H4 (cell line): ENCODE measurements around the gene ANTKMT. TPM values are rescaled to one million over a fixed set of nuclear protein-coding genes. Genes with fewer than 3 reads are reported as not detected.
"Not testable (repeated sequence)": the region's sequence is repeated elsewhere in the genome, so short reads cannot be mapped to it uniquely, and the experiment has no call there.

ENCODE experiments used
- DNase-seq: peaks from one replicate; pipeline ENCODE4 v3.0.0-alpha.2; 2015; ENCODE audit warnings: low spot score
- total RNA-seq: library from RNA; depleted of rRNA; stranded (reverse); fragments of >200 nt; shearing (Covaris generic); gene quantifications from 2 replicates; pipeline ENCODE4 v1.2.3, GENCODE V29; 2014

Gene ANTKMT
- total RNA-seq, 1 experiment from 2014 or later: 10.9 TPM

DNA sequence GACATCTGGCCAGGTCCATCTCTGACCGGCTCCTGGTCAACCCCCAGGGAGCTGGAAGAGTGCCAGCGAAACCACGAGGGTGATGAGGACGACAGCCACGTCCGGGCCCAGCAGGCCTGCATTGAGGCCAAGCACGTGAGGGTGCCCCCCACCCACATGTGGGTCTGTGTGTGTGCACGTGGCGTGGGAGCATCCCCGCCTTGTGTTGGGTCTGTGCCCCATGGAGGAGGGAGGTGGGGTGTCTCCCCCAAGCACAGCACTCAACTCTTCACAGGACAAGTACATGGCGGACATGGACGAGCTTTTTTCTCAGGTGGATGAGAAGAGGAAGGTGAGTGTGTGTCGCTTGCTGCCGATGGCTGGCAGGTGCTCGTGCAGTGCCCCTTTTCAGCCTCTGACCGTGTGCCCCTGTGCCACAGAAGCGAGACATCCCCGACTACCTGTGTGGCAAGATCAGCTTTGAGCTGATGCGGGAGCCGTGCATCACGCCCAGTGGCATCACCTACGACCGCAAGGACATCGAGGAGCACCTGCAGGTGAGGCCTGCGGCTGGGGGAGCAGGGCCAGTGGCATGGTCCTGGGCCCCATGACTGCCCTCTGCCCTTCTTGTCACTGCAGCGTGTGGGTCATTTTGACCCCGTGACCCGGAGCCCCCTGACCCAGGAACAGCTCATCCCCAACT, 39.1 kb upstream of the ANTKMT start:
- no peak for DNase-seq

- no peak for DNase-seq
Measured at GRCh38 chr16:682493-683395, 38.2 kb upstream of the ANTKMT start.

GRCh38 chr16:683396-684070, 37.4 kb upstream of the ANTKMT start:
- no peak for DNase-seq

DNA sequence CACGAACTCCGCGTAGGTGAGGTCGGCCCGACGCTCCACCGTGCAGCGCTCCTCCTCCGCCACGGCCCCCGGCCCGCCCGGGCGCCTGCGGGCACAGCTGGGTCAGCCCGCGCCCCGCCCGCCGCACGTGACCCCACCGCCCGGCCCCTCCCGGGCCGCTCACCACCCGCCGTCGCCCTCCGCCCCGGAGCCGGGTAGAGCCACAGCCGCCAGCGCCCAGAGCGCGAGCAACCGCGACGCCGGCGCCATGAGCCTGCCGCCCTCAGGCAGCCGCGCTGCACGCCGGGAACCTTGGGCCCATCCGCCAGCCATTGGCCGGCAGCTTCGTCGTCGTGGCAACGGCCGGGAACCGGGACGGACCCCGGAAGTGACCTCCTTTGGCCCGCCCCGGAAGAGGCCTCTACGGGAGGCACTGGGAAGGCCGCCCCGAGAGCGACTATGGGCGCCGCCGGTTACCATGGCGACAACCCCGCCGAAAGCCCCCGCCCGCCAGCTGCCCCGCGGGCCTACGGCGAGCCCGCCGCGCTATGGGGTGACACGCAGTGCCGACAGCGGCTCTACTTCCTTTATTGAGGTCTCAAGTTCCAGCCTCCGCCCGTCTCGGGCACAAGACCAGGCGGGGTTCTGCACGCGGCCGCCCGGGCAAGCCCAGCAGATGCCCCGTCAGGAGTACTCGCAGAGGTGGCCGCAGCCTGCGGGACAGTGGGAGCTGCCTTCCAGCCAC, 36.7 kb upstream of the ANTKMT start, which contains the start of gene JMJD8:
TSS of gene JMJD8 (minus strand) at position 264 of the 724 bp plus-strand sequence. CDS start at position 249, 15 bp downstream.
- DNase-seq: peak; percentile 66

GRCh38 chr16:684961-685696, 35.8 kb upstream of the ANTKMT start:
- DNase-seq: no peak

GRCh38 chr16:685967-686366, 35.0 kb upstream of the ANTKMT start:
- peak; percentile 55 for DNase-seq

DNA sequence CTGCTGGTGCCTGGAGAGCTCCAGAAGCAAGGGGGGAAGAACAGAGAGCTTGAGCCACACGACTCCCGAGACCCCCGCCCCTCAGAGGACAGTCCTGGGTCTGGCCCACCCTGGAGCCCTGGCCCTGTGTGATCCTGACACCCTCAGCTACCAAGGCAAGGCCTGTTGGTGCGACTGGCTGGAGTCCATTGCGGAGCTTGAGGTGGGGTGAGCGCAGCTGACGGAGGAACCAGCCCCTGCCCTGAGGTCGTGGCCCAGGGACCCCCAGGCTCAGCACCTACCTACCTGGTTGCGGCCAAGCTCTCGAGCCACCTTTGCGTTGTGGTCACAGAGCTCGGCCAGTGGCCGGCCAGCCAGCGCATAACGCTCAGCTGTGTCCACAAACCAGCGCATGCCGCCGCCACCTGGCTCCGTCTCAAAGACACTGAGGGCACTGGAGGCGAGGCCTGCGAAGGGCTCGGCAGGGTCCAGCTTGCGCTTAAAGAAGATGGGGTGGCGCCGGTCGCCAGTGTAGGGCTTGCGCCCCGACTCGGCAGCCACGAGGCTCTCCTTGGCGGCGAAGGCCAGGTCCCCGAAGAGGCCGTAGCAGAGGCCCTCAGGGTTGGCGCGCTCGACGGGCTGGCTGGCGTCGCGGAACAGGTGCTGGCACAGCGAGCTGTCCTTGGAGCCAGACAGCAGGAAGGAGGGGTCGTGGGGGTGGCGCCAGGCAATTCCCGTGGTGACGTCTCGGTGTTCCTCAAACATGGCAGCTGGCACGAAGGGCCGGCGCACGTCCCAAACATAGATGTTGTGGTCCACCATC, 34.3 kb upstream of the ANTKMT start:
- no peak for DNase-seq

DNA sequence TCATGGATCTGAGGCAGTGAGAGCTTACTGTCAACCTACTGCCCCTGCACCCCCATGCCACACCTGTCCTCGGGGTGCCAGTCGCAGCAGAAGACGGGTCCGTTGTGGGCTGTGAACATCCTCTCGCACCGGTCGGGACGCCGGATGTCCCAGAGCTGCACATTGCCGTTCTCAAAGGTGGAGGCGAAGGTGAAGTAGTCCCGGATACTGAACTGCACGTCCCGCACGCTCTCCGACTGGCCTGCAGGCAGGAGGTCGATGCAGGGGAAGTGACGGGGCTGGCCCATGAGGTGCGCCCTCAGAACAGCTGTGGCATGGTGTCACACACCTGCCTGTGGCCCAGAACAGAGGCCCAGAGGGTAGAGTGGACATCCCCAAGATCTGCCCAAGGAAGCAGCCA, 33.4 kb upstream of the ANTKMT start:
- no peak for DNase-seq

GRCh38 chr16:689175-689897, 31.6 kb upstream of the ANTKMT start:
- no peak for DNase-seq

DNA sequence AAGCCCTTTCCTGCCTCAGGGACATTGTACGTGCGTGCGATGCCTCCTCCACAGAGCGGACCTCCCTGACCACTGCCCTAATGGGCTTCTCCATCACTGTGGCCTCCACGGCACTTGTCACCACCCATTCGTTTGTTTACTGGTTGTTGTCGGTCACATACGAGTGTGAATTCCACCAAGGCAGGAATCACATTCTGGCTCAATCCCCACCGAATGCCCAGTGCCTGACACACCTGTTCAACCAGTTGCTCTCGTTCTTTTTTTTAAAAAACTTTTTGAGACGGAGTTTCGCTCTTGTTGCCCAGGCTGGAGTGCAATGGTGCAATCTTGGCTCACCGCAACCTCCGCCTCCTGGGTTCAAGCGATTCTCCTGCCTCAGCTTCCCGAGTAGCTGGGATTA, 29.7 kb upstream of the ANTKMT start:
- not testable (repeated sequence) for DNase-seq

DNA sequence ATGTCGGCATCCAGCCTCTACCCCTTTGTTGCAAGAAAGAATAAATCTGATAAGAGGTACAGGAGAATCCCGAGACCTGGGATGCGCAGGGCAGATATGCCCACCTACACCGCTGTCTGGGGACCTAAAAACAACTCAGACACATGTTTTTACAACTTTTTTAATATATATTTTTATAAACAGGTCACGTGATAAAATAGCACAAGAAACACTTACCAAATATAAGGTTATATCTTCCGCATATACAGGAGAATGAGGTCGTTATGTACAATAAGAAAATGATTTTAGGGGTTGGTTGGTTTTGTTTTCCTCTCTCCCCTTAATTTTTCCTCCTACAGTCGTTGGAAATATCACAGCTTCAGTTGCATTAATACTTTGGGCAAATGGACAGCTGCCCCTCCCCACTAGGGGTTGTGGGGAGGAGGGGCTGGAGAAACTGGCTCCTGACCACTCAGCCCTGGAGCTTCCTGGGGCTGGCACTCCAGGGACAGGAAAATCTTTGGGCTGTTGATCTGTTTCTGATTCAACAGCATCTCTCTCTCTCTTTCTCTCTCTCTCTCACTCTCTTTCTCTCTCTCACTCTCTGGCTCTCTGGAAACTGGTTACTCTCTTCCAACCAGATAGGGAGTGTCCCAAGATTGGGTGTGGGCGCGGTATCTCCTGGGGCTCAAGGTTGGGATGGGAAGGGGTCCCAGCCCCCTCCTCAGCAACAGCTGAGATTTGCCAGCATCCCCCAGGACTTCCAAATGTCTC, 28.4 kb upstream of the ANTKMT start:
- no peak for DNase-seq

DNA sequence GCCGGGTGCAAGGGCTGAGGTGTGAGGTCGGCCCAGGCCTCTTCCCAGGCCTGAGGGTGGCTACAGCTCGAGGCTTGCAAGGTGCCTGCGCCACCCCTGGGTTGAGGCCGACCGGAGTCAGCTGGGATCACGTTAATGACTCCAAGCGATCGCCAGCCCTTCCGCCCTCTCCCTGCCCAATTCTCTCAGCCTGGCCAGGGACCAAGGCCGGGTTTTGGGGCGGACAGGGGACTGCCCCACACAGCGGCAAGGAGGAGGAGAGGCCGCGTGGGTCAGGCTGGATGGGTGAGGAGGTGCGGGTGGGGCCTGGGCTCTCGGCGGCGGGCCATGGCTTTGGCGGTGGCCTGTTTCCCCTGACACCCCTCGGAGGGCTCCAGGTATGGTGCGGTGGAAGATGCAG, 27.6 kb upstream of the ANTKMT start:
- DNase-seq: no peak

GRCh38 chr16:693766-694165, 27.2 kb upstream of the ANTKMT start:
- DNase-seq: no peak

DNA sequence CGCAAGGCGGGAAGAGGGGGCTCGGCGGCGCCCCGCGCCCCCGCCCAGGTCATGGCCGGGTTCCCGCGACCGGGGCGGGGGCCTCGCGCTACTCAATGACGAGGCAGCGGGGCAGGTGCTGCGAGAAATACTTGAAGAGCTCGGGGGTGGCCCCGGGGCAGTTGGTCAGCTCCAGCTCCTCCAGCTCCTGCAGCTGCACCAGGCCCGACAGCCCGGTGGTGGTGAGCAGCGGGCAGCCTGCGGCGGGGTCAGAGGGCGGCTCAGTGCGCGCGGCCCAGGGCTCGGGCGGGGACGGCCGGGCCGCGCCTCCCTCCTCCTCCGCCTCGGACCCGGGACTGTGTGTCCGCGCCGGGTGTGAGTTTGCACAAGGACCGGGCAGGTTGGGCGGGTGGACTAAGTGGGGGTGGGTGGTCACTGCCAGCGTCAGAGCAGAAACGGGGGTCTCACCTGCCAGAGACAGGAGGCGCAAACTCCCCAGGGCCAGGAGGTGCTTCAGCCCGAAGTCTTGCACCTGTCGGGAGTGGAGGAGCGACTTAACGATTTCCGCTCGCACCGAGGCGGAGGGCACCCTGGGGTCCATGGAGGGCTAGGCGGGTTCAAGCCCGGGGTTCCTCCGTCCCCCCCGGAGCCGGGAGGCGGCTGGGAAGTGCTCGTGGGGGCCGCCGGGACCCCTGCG, 26.6 kb upstream of the ANTKMT start:
- DNase-seq: no peak

GRCh38 chr16:694863-695354, 26.0 kb upstream of the ANTKMT start:
- no peak for DNase-seq

DNA sequence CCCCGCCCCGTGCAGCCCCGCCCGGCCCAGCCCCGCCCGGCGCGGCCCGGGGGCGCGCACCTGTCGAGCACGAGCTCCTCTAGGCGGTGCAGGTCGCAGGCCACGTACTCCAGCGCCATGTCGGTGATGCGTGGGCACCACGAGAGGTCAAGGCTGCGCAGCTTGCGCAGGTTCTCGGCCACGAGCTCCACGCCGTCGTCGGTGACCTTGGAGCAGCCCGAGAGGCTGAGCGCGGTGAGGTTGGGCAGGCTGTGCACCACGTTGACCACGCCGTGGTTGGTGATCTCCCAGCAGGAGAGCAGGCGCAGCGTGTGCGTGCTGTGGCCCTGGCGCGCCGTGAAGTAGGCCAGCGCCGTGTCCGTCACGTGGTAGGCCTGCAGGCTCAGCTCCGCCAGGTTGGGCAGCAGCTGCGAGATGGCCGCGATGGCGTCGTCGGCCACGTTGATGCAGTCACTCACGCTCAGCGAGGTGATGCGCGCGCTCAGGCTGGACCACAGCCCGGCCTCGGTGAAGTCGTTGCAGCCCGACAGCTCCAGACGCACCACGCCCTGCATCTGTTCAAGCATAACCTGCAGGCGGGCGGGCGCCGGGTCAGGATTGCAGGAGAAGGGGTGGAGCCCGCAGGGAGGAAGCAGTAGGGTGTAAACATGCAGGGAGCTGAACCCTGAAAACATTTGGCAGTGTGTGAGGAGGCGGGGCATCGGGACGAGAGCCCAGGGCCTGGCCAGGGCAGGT, 25.4 kb upstream of the ANTKMT start:
- no peak for DNase-seq
